Activated T-helper 1 cell treated with anti-CD3 and anti-CD28 coated beads, Interleukin-12 subunit alpha, Interleukin-12 subunit beta, Interleukin-2, Interleukin-4 antibody, amounts not matched to agents 30 ng/mL and 10 ng/mL and 1 ng/mL, durations not matched to agents 14 hours and 24 hours and 36 hours (primary cell): ENCODE data around the gene AP1S3. TPM values are rescaled to one million over a fixed set of nuclear protein-coding genes. Genes with fewer than 3 reads are reported as not detected.

Experiments used
- DNase-seq: peaks from one replicate; pipeline ENCODE4 v3.0.0; 2021; ENCODE audit warnings: low spot score
- H3K27ac Mint-ChIP-seq: one replicate; pipeline ENCODE4 v1.8.0; 2021; ENCODE audit warnings: mild to moderate bottlenecking, mixed read lengths
- H3K27me3 Mint-ChIP-seq: one replicate; pipeline ENCODE4 v1.8.0; 2022; ENCODE audit warnings: mild to moderate bottlenecking, moderate library complexity, mixed read lengths; ENCODE audit not compliant: insufficient read depth
- H3K36me3 Mint-ChIP-seq: one replicate; pipeline ENCODE4 v1.8.0; 2021; ENCODE audit warnings: low read depth, mixed read lengths
- H3K4me1 Mint-ChIP-seq: one replicate; pipeline ENCODE4 v1.8.0; 2021; ENCODE audit warnings: low read depth, mixed read lengths
- H3K4me3 Mint-ChIP-seq: one replicate; pipeline ENCODE4 v1.8.0; 2021; ENCODE audit warnings: mild to moderate bottlenecking, moderate library complexity, mixed read lengths
- H3K9me3 Mint-ChIP-seq: one replicate; pipeline ENCODE4 v1.8.0; 2021; ENCODE audit warnings: mixed read lengths
- intact Hi-C: fragments of 100-400 bp; cut with micrococcal nuclease; formaldehyde crosslinking; loops from one replicate; pipeline ENCODE4 v1.15.1; 2024
- total RNA-seq: library from RNA; stranded (reverse); gene quantifications from 2 replicates; pipeline ENCODE4 v1.2.3, GENCODE V29; 2022

AP1S3 gene
- total RNA-seq, 1 donor from 2014 or later, result 11.9 TPM

- no peak for DNase-seq
- Mint-ChIP-seq H3K36me3 (peaks cover 13% of the 10 kb centered on the region), H3K4me1 (peaks cover 24% of the 10 kb centered on the region), H3K27ac (peak overlapping the region; percentile 15), H3K9me3 (no peaks in the 10 kb centered on the region), H3K27me3 (no peaks in the 10 kb centered on the region), H3K4me3 (no peak overlapping the region)
- intact Hi-C loops, result no loop called here
Measured at GRCh38 chr2:223865907-223866508, 28.6 kb upstream of the AP1S3 start.

- Mint-ChIP-seq H3K27me3 (no peaks in the 10 kb centered on the region), H3K36me3 (peaks cover 13% of the 10 kb centered on the region), H3K4me1 (peaks cover 24% of the 10 kb centered on the region), H3K9me3 (no peaks in the 10 kb centered on the region), H3K27ac (peak overlapping the region; percentile 32), H3K4me3 (peak overlapping the region; percentile 35)
- peak; percentile 6 for DNase-seq
- intact Hi-C loops, result no loop called here
Measured at GRCh38 chr2:223865124-223865523, 27.7 kb upstream of the AP1S3 start.

GRCh38 chr2:223863491-223863890 lies 26.1 kb upstream of the AP1S3 start:
- DNase-seq, result no peak
- Mint-ChIP-seq H3K36me3 (peaks cover 9% of the 10 kb centered on the region), H3K4me1 (peaks cover 24% of the 10 kb centered on the region), H3K27me3 (no peaks in the 10 kb centered on the region), H3K27ac (no peak overlapping the region), H3K4me3 (no peak overlapping the region), H3K9me3 (no peaks in the 10 kb centered on the region)
- intact Hi-C loops, result no loop called here

- H3K9me3 Mint-ChIP-seq, result no peaks in the 10 kb centered on the region
- H3K4me3 Mint-ChIP-seq, result no peak overlapping the region
- H3K27ac Mint-ChIP-seq, result no peak overlapping the region
- no peaks in the 10 kb centered on the region for H3K27me3 Mint-ChIP-seq
- DNase-seq, result no peak
- intact Hi-C loops, result no loop called here
- H3K36me3 Mint-ChIP-seq, result peaks cover 9% of the 10 kb centered on the region
- H3K4me1 Mint-ChIP-seq, result peaks cover 16% of the 10 kb centered on the region
Measured at GRCh38 chr2:223860809-223861738, 23.7 kb upstream of the AP1S3 start.

- Mint-ChIP-seq H3K27ac (no peak overlapping the region), H3K4me1 (no peaks in the 10 kb centered on the region), H3K4me3 (no peak overlapping the region), H3K9me3 (no peaks in the 10 kb centered on the region), H3K36me3 (peaks cover 3% of the 10 kb centered on the region), H3K27me3 (no peaks in the 10 kb centered on the region)
- intact Hi-C loops, result no loop called here
- DNase-seq, result no peak
Measured at GRCh38 chr2:223859070-223859469, 21.7 kb upstream of the AP1S3 start.

- Mint-ChIP-seq H3K27ac (no peak overlapping the region), H3K27me3 (no peaks in the 10 kb centered on the region), H3K36me3 (peaks cover 9% of the 10 kb centered on the region)
Measured at GRCh38 chr2:223856584-223856983, 19.2 kb upstream of the AP1S3 start.

GRCh38 chr2:223856021-223856420 lies 18.6 kb upstream of the AP1S3 start:
- H3K9me3 Mint-ChIP-seq, result peaks cover 5% of the 10 kb centered on the region
- DNase-seq, result no peak
- peaks cover 7% of the 10 kb centered on the region for H3K4me1 Mint-ChIP-seq
- no peaks in the 10 kb centered on the region for H3K27me3 Mint-ChIP-seq
- H3K36me3 Mint-ChIP-seq, result peaks cover 11% of the 10 kb centered on the region
- H3K4me3 Mint-ChIP-seq, result no peak overlapping the region
- no peak overlapping the region for H3K27ac Mint-ChIP-seq
- intact Hi-C loops, result no loop called here

More at GRCh38 chr2:223856584-223856983, 19.2 kb upstream of the AP1S3 start:
- peaks cover 2% of the 10 kb centered on the region for H3K4me1 Mint-ChIP-seq
- H3K4me3 Mint-ChIP-seq, result no peak overlapping the region
- no peak for DNase-seq
- intact Hi-C loops, result no loop called here
- H3K9me3 Mint-ChIP-seq, result no peaks in the 10 kb centered on the region

GRCh38 chr2:223855426-223855825 lies 18.0 kb upstream of the AP1S3 start:
- no peak for DNase-seq
- Mint-ChIP-seq H3K4me3 (no peak overlapping the region), H3K27ac (no peak overlapping the region), H3K4me1 (peaks cover 13% of the 10 kb centered on the region), H3K9me3 (peaks cover 11% of the 10 kb centered on the region), H3K36me3 (peaks cover 14% of the 10 kb centered on the region), H3K27me3 (no peaks in the 10 kb centered on the region)
- intact Hi-C loops, result no loop called here

- H3K4me3 Mint-ChIP-seq, result no peak overlapping the region
- H3K36me3 Mint-ChIP-seq, result peaks cover 18% of the 10 kb centered on the region
- no peak overlapping the region for H3K27ac Mint-ChIP-seq
- DNase-seq, result no peak
- peaks cover 16% of the 10 kb centered on the region for H3K9me3 Mint-ChIP-seq
- intact Hi-C loops, result no loop called here
- H3K27me3 Mint-ChIP-seq, result no peaks in the 10 kb centered on the region
- H3K4me1 Mint-ChIP-seq, result peaks cover 14% of the 10 kb centered on the region
Measured at GRCh38 chr2:223854741-223855140, 17.4 kb upstream of the AP1S3 start.

GRCh38 chr2:223853425-223853837 lies 16.0 kb upstream of the AP1S3 start:
- Mint-ChIP-seq H3K36me3 (peaks cover 28% of the 10 kb centered on the region), H3K4me1 (peaks cover 14% of the 10 kb centered on the region), H3K27ac (no peak overlapping the region), H3K27me3 (no peaks in the 10 kb centered on the region), H3K4me3 (no peak overlapping the region), H3K9me3 (peaks cover 26% of the 10 kb centered on the region)
- intact Hi-C loops, result no loop called here
- DNase-seq, result no peak

- intact Hi-C loops, result no loop called here
- Mint-ChIP-seq H3K4me1 (peaks cover 18% of the 10 kb centered on the region), H3K36me3 (peaks cover 30% of the 10 kb centered on the region), H3K4me3 (no peak overlapping the region), H3K27me3 (no peaks in the 10 kb centered on the region), H3K9me3 (peaks cover 26% of the 10 kb centered on the region), H3K27ac (no peak overlapping the region)
- DNase-seq, result no peak
Measured at GRCh38 chr2:223852281-223852795, 15.0 kb upstream of the AP1S3 start.

- Mint-ChIP-seq H3K36me3 (peaks cover 28% of the 10 kb centered on the region), H3K9me3 (peaks cover 26% of the 10 kb centered on the region), H3K27ac (no peak overlapping the region), H3K4me1 (peaks cover 24% of the 10 kb centered on the region), H3K4me3 (no peak overlapping the region), H3K27me3 (no peaks in the 10 kb centered on the region)
- DNase-seq, result no peak
- intact Hi-C loops, result no loop called here
Measured at GRCh38 chr2:223847410-223847809, 10.0 kb upstream of the AP1S3 start.

GRCh38 chr2:223846515-223846914 lies 9.1 kb upstream of the AP1S3 start:
- H3K9me3 Mint-ChIP-seq, result peaks cover 26% of the 10 kb centered on the region
- DNase-seq, result no peak
- no peaks in the 10 kb centered on the region for H3K27me3 Mint-ChIP-seq
- intact Hi-C loops, result no loop called here
- H3K4me1 Mint-ChIP-seq, result peaks cover 21% of the 10 kb centered on the region
- H3K27ac Mint-ChIP-seq, result no peak overlapping the region
- no peak overlapping the region for H3K4me3 Mint-ChIP-seq
- peaks cover 28% of the 10 kb centered on the region for H3K36me3 Mint-ChIP-seq
